GM18867 (cell line): ENCODE measurements around the gene RASGRF2.
"Not testable (repeated sequence)": the region's sequence is repeated elsewhere in the genome, so short reads cannot be mapped to it uniquely, and the experiment has no call there.

Source experiments
- ATAC-seq: cut with Tn5 transposase; IDR thresholded peaks from one replicate; pipeline ENCODE4 v1.9.1; 2021; ENCODE audit warnings: mild to moderate bottlenecking, moderate library complexity; ENCODE audit not compliant: unreplicated experiment

The RASGRF2 gene

GRCh38 chr5:81265101-81265500, 304.9 kb downstream of the RASGRF2 start:
- ATAC-seq: no peak

GRCh38 chr5:81268521-81269196, 308.5 kb downstream of the RASGRF2 start:
- no peak for ATAC-seq

- no peak for ATAC-seq
Measured at GRCh38 chr5:81269751-81270393, 309.7 kb downstream of the RASGRF2 start.

- ATAC-seq: not testable (repeated sequence)
Measured at GRCh38 chr5:81270394-81271027, 310.3 kb downstream of the RASGRF2 start.
